ENCODE measurements around the gene DUS1L. TPM values are rescaled to one million over a fixed set of nuclear protein-coding genes. Genes with fewer than 3 reads are reported as not detected.

DUS1L gene
- total RNA-seq, 1 experiment from 2014 or later: 176 TPM

DNA sequence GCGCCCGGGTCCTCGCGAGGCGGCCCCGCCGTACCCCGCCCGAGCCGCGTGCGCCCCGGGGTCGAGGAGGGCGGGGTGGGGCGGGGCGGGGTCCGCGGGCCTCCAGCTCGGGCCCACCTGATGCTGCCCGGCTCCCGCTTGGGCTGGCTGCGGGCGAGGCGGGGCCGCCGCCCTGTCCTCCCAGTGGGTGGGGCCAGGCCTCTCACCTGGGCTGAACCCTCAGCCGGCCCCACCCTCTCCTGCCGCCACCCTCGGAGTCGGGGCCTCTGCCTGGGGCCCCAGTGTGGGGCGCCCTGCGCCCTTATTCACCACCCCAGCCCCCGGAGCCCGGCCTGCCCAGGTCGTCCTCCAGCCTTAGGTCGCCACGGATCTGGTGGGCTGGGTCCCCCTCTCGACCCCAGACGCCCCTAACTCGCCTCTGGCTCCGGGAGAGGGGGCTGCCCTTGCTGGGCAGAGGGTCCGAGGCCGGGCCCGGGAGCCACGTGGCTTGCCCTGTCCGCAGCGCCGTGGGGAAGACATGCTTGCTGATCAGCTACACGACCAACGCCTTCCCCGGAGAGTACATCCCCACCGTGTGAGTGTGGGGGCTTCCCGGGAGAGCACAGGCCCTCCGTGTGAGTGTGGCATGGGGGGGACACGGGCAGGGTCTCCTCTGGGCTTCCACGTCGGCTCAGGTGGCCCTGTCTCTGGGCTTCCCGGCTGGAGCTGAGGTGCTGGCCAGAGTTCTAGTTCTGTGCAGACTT is 33.5 kb downstream of the DUS1L start:
- peak overlapping the region; percentile 88 to 90 for H3K4me3 ChIP-seq (replicated peaks in 1 of 2; ENCODE audit: low read depth in 1 of 2, low read length in 2 of 2)
- BruUV-seq (replicated peaks): no TSS peak
- H3K79me2 ChIP-seq (ENCODE audit: insufficient read depth, low read length): peaks cover 27% of the 10 kb centered on the region; the same call in 1 of the 2 replicates
- ChIA-PET POLR2A (interaction anchor here (1.0 kb wide), 1 partner anchor 9 kb away, joined by 3 read pairs; the partner anchor contains the start of genes CENPX and LRRC45), RAD21 (ENCODE audit: low non-redundant PET in 1 of 2, low total read pairs in 2 of 2, uncharacterized antibody in 2 of 2, unreplicated experiment in 2 of 2) (no interaction called here), CTCF (interaction anchor here (2.2 to 3.0 kb wide), 3 partner anchors 11 to 204 kb away, joined by 14 to 39 read pairs (median 16); partner anchors contain the start of genes CENPX and LRRC45)
- H3K9me3 ChIP-seq (ENCODE audit: control insufficient read depth in 1 of 2, insufficient read depth in 1 of 2, low read depth in 1 of 2, low read length in 2 of 2): no peaks in the 10 kb centered on the region
- TF ChIP-seq ZFX (IDR thresholded peaks at IDR 0.05) (peak; percentile 72; the same call in 1 of the 2 replicates), SRF (IDR thresholded peaks at IDR 0.05; ENCODE audit: low read depth) (no peak), POLR2A (IDR thresholded peaks at IDR 0.05; ENCODE audit: borderline replicate concordance, extremely low read depth, insufficient read depth, insufficient read length) (peak; percentile 28), EZH2 (IDR thresholded peaks at IDR 0.05) (no peak), ELF1 (IDR thresholded peaks at IDR 0.05; ENCODE audit: borderline replicate concordance, low read depth) (no peak), POLR2AphosphoS5 (IDR thresholded peaks at IDR 0.05; ENCODE audit: low read depth, low read length) (peak; percentile 64)
- TF ChIP-seq, protein P1, sequence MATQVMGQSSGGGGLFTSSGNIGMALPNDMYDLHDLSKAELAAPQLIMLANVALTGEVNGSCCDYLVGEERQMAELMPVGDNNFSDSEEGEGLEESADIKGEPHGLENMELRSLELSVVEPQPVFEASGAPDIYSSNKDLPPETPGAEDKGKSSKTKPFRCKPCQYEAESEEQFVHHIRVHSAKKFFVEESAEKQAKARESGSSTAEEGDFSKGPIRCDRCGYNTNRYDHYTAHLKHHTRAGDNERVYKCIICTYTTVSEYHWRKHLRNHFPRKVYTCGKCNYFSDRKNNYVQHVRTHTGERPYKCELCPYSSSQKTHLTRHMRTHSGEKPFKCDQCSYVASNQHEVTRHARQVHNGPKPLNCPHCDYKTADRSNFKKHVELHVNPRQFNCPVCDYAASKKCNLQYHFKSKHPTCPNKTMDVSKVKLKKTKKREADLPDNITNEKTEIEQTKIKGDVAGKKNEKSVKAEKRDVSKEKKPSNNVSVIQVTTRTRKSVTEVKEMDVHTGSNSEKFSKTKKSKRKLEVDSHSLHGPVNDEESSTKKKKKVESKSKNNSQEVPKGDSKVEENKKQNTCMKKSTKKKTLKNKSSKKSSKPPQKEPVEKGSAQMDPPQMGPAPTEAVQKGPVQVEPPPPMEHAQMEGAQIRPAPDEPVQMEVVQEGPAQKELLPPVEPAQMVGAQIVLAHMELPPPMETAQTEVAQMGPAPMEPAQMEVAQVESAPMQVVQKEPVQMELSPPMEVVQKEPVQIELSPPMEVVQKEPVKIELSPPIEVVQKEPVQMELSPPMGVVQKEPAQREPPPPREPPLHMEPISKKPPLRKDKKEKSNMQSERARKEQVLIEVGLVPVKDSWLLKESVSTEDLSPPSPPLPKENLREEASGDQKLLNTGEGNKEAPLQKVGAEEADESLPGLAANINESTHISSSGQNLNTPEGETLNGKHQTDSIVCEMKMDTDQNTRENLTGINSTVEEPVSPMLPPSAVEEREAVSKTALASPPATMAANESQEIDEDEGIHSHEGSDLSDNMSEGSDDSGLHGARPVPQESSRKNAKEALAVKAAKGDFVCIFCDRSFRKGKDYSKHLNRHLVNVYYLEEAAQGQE (IDR thresholded peaks at IDR 0.05; ENCODE audit: low read depth): no peak
- TF ChIP-seq, protein P2, sequence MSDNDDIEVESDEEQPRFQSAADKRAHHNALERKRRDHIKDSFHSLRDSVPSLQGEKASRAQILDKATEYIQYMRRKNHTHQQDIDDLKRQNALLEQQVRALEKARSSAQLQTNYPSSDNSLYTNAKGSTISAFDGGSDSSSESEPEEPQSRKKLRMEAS (IDR thresholded peaks at IDR 0.05): peak; percentile 45; the same call in 1 of the 2 replicates
- TF ChIP-seq, protein P3, sequence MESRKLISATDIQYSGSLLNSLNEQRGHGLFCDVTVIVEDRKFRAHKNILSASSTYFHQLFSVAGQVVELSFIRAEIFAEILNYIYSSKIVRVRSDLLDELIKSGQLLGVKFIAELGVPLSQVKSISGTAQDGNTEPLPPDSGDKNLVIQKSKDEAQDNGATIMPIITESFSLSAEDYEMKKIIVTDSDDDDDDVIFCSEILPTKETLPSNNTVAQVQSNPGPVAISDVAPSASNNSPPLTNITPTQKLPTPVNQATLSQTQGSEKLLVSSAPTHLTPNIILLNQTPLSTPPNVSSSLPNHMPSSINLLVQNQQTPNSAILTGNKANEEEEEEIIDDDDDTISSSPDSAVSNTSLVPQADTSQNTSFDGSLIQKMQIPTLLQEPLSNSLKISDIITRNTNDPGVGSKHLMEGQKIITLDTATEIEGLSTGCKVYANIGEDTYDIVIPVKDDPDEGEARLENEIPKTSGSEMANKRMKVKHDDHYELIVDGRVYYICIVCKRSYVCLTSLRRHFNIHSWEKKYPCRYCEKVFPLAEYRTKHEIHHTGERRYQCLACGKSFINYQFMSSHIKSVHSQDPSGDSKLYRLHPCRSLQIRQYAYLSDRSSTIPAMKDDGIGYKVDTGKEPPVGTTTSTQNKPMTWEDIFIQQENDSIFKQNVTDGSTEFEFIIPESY (IDR thresholded peaks at IDR 0.05; ENCODE audit: extremely low read depth, insufficient replicate concordance, low read length): no peak
- H3K4me2 ChIP-seq (ENCODE audit: low read length): peak overlapping the region; percentile 98
- ATAC-seq (peak; percentile 74), DNase-seq (ENCODE audit: low read depth, low spot score) (no peak)
- H3K9ac ChIP-seq (ENCODE audit: low read length): peak overlapping the region; percentile 93
- peaks cover 0 to 12% of the 10 kb centered on the region in 2 experiments; a peak in 1 of 4 replicates for H3K36me3 ChIP-seq (ENCODE audit: control insufficient read depth in 1 of 2, insufficient read depth in 2 of 2, low read length in 2 of 2)
- H3K4me1 ChIP-seq (ENCODE audit: control insufficient read depth in 1 of 2, insufficient read depth in 2 of 2, low read length in 2 of 2): peaks cover 16 to 61% of the 10 kb centered on the region in 2 experiments; a peak in 3 of 4 replicates
- intact Hi-C loops (cut with micrococcal nuclease): loop anchor here (1.0 to 10.0 kb wide), 5 partner anchors 9 to 383 kb away; partner anchors contain the start of genes HEXD, LRRC45 and OGFOD3
- H4K20me1 ChIP-seq (ENCODE audit: insufficient read depth): no peaks in the 10 kb centered on the region
- no peaks in the 10 kb centered on the region for H3K27me3 ChIP-seq (ENCODE audit: insufficient read depth, low read length)
- peak overlapping the region; percentile 92 for H3K27ac ChIP-seq (ENCODE audit: low read depth, low read length)
- no peak overlapping the region for H2AFZ ChIP-seq (ENCODE audit: low read depth, low read length, poor library complexity, severe bottlenecking)
- no peaks in the 10 kb centered on the region for H3K9me2 ChIP-seq (ENCODE audit: insufficient read depth)
